Mesodermal cell (in vitro differentiated cells): ENCODE data around the gene SPAG7.

ENCODE experiments used
- H3K27ac ChIP-seq: 2 replicates; pipeline ENCODE4 v1.7.0; 2013; ENCODE audit warnings: mild to moderate bottlenecking, low read depth, low read length, moderate library complexity; ENCODE audit not compliant: severe bottlenecking
- H3K36me3 ChIP-seq: 2 replicates; pipeline ENCODE4 v1.7.1; 2013; ENCODE audit warnings: mild to moderate bottlenecking, low read length, moderate library complexity; ENCODE audit not compliant: control insufficient read depth, insufficient read depth
- H3K4me1 ChIP-seq: one replicate; pipeline ENCODE4 v1.7.1; 2013; ENCODE audit warnings: mild to moderate bottlenecking, low read length; ENCODE audit not compliant: insufficient read depth, control insufficient read depth, poor library complexity, severe bottlenecking
- H3K4me3 ChIP-seq: 2 replicates; pipeline ENCODE4 v1.7.0; 2013; ENCODE audit warnings: low read length, control low read depth, mild to moderate bottlenecking; ENCODE audit not compliant: insufficient read depth, poor library complexity, severe bottlenecking; ENCODE audit errors: extremely low read depth
- H3K9me3 ChIP-seq: 2 replicates; pipeline ENCODE4 v1.7.1; 2013; ENCODE audit warnings: mild to moderate bottlenecking, low read length, moderate library complexity; ENCODE audit not compliant: control insufficient read depth
- WGBS, 2 experiments: methylation state at CpG; one replicate each; pipeline ENCODE4 v1.1.5; 2013; ENCODE audit warnings: missing lambda C conversion rate in 2 of 2; ENCODE audit not compliant: insufficient coverage in 2 of 2; 5-methylcytosine and 5-hydroxymethylcytosine counted together

The SPAG7 gene

DNA sequence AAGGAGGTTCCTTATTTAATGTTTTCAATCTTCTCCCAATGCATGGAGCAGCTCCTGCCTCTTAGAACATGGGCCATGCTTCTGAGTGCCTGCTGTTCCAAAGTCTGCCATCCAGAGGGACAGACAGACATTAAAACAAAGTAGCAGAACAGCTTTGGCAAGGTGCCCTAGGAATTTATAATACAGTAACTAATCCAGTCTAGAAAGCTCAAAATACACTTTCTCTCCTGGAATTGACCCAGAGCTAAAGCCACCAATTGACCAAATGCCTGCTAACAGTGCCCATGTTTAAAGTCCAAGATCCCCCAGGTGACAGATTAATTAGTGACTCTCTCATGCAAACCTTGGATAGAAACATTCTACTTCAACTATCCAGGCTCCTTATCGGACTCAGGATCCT, 53.6 kb downstream of the SPAG7 start:
- Histone ChIP-seq H3K4me3 (no peak overlapping the region), H3K9me3 (no peaks in the 10 kb centered on the region), H3K36me3 (no peaks in the 10 kb centered on the region), H3K27ac (no peak overlapping the region), H3K4me1 (no peaks in the 10 kb centered on the region)
- WGBS, 2 experiments: 100% methylated on average over 1 of the region's 1 CpG; no CpG with 5 or more reads in 1 of the 2 experiments
